ENCODE results near the gene FAM90A26.
A peak's percentile ranks its signal among the peaks of the same experiment; 100 is the strongest.
"Not testable (repeated sequence)": the region's sequence is repeated elsewhere in the genome, so short reads cannot be mapped to it uniquely, and the experiment has no call there.

FAM90A26 gene, protein sequence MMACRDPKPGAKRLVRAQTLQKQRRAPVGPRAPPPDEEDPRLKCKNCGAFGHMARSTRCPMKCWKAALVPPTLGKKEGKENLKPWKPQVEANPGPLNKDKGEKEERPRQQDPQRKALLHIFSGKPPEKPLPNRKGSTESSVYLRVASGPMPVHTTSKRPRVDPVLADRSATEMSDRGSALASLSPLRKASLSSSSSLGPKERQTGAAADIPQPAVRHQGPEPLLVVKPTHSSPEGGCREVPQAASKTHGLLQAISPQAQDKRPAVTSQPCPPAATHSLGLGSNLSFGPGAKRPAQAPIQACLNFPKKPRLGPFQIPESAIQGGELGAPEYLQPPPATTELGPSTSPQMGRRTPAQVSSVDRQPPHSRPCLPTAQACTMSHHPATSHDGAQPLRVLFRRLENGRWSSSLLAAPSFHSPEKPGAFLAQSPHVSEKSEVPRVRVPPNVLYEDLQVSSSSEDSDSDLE

DNA sequence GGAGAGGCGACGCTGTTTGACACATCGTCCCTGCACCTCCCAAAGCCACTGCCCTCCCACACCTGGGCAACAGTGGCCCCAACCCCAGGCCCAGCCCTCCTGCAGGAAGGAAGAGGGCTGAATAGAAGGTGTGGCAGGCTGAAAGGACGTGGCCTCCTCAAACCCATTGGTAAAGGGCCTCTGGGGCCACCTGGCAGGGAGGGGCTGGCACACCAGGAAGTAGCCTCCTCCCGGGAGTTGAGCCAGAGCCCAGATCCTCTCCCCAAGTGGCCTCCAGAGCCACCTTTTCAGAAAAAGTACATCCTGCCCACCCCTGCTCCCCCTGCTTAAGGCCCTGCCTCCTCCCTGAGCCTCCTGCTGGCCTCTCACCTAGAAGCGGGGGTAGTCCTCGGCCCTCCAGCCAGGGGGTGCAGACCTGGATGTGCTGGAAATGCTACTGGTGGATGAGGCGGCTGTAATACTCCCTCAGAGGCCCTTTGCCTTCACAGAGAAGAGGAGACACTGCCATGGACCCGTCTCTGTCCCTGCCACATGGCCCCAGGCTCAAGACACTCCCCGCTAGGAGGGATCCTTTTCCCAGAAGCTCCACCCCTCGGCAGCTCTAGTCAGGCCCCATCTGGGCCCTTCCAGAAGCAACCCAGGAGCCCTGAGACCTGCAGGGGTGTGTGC is at the start of gene FAM90A26:
FAM90A26 (plus strand) TSS at position 619 of the 669 bp plus-strand sequence. CDS start 2,764 bp downstream, outside the sequence.
- not testable (repeated sequence) for DNase-seq (ENCODE audit: low spot score)

DNA sequence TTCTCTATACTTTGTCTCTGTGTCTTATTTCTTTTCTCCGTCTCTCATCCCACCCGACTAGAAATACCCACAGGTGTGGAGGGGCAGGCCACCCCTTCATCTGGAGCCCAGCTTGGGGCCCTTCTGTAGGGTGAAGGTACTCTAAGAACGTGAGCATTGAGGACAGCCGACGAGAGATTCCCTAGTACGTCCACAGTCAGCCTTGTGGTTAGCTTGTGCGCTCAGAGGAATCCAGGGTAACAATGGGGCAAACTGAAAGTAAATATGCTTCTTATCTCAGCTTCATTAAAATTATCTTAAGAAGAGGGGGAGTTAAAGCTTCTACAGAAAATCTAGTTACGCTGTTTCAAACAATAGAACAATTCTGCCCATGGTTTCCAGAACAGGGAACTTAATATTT is 47.5 kb upstream of the FAM90A26 start:
- DNase-seq (ENCODE audit: low spot score) = not testable (repeated sequence)

DNA sequence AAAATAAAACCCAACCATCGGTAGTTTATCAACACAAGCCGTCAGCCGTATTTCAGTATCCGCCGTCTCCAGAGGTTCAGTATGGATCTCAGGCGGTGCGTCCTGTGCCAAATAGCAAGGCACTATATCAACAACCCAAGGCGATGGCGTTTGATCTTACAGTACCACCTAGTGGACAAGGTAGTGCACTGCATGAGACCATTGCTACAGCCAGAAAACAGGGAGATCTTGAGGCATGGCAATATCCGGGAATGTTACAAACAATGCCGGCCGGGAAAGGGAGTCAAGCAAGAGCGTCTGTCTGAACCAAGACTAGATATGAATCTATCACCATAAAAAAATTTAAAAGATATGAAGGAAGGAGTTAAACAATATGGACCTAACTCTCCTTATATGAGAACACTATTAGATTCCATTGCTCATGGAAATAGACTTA is 46.6 kb upstream of the FAM90A26 start:
- TF ChIP-seq, protein P1, sequence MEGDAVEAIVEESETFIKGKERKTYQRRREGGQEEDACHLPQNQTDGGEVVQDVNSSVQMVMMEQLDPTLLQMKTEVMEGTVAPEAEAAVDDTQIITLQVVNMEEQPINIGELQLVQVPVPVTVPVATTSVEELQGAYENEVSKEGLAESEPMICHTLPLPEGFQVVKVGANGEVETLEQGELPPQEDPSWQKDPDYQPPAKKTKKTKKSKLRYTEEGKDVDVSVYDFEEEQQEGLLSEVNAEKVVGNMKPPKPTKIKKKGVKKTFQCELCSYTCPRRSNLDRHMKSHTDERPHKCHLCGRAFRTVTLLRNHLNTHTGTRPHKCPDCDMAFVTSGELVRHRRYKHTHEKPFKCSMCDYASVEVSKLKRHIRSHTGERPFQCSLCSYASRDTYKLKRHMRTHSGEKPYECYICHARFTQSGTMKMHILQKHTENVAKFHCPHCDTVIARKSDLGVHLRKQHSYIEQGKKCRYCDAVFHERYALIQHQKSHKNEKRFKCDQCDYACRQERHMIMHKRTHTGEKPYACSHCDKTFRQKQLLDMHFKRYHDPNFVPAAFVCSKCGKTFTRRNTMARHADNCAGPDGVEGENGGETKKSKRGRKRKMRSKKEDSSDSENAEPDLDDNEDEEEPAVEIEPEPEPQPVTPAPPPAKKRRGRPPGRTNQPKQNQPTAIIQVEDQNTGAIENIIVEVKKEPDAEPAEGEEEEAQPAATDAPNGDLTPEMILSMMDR (IDR thresholded peaks at IDR 0.05; ENCODE audit: extremely low read depth, missing control alignments) = peak; percentile 39
- DNase-seq (ENCODE audit: low spot score) = not testable (repeated sequence)

DNA sequence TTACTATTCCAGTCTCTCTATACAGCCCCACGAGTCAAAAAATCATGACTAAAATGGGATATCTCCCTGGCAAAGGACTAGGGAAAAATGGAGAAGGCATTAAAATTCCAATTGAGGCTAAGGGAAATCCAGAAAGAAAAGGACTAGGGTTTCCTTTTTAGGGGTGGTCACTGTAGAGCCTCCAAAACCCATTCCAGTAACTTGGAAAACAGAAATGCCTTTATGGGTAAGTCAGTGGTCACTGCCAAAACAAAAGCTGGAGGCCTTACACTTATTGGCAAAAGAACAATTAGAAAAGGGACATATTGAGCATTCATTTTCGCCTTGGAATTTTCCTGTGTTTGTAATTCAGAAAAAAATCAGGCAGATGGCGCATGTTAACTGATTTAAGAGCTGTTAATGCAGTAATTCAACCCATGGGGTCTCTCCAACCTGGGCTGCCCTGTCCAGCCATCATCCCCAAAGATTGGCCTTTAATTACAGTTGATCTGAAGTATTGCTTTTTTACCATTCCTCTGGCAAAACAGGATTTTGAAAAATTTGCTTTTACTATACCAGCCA is 44.5 kb upstream of the FAM90A26 start:
- not testable (repeated sequence) for DNase-seq (ENCODE audit: low spot score)

DNA sequence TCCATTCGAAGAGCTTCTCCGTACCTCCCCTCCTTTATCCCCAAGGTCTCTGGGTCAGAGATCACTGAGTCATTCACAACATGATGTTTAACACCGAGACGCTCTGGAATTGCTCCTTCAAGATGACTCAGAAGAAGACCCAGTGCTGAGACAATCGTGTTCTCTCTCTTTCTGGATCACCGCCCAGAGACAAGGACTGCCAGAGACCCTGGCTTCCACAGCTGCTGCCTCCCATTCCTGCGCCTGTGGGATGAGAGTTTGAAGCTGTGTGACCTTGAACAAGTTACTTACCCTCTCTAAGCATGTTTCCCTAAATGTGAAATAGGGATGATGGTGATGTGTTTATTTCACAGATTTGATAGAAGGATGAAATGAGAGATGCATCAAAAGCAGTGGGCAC is 38.8 kb upstream of the FAM90A26 start:
- not testable (repeated sequence) for DNase-seq (ENCODE audit: low spot score)

DNA sequence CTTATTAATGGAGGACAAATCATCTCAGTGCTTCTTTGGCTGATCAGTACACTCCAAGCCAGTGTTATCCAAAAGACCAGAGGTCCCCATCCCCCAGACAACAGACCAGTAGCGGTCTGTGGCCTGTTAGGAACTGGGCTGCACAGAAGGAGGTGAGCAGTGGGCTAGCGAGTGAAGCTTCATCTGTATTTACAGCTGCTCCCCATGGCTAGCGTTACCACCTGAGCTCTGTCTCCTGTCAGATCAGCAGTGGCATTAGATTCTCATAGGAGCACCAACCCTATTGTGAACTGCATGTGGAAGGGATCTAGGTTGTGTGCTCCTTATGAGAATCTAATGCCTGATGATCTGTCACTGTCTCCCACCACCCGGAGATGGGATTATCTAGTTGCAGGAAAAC is 37.4 kb upstream of the FAM90A26 start:
- DNase-seq (ENCODE audit: low spot score) = not testable (repeated sequence)

DNA sequence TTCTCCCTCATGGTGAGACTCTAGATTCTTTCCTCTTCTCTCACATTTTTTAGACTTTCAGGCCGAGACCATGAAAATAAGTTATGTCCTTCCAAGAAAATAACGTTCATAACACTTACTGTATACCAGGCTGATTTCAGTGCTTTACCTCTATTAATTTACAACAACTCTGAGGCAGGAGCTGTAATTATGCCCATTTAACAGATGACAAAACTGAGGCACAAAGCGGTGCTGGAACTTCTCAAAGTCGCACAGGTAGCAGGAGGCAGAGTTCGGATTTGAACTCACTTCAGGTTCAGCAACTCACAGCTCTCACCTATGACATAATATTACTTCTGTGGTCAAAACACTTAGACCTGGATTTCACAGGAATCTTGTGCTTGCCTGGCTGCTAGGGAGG is 36.2 kb upstream of the FAM90A26 start:
- not testable (repeated sequence) for DNase-seq (ENCODE audit: low spot score)

DNA sequence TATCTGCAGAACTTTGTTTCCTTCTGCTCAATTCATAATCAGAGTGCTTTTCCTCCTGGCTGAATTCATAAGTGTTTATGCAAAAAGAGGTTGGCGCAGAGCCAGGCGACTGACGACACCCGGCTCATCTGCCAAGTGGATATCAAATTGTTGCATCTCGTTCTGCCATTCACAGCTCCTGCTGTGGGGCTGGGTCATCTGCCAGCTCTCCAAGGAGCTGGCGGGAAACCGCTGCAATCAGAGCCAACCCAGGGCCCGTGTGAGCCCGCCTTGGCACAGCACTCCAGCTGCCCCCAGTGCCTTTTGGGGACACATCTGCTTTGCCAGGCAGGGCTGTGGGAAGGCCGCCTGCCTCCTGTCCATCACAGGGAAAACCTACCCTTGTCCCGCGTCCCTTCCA is 35.7 kb upstream of the FAM90A26 start:
- not testable (repeated sequence) for DNase-seq (ENCODE audit: low spot score)

DNA sequence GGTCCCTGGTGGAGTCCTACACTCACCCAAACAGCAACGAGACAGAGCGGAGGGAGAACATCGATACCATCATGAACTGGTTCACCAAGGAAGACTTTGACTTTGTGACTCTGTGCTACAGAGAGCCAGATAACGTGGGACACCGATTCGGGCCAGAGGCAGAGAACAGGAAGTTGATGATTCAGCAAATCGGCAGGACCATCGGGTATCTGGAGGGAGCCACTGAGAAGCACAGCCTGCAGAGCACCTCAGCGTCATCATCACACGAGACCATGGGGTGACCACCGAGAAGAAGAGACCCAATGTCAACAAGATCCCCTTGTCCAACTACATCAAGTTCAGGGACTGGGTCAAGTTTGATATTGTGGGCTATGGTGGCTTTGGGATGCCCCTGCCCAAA is 29.2 kb upstream of the FAM90A26 start:
- not testable (repeated sequence) for DNase-seq (ENCODE audit: low spot score)

DNA sequence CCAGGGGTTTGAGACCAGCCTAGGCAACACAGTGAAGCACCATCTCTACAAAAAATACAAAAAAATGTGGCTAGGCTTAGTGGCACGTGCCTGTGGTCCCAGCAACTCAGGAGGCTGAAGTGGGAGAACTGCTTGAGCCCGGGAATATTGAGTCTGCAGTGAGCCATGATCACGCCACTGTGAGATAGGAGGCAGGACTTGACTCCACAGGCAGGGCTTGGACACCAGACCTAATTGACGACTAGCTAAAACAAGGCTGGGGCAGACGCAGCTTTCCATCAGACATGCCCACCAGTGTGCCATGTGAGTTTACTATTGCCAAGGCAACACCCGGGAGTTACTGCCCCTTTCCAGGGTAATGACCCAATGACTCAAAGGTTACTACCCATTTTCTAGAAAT is 27.4 kb upstream of the FAM90A26 start:
- not testable (repeated sequence) for DNase-seq (ENCODE audit: low spot score)

DNA sequence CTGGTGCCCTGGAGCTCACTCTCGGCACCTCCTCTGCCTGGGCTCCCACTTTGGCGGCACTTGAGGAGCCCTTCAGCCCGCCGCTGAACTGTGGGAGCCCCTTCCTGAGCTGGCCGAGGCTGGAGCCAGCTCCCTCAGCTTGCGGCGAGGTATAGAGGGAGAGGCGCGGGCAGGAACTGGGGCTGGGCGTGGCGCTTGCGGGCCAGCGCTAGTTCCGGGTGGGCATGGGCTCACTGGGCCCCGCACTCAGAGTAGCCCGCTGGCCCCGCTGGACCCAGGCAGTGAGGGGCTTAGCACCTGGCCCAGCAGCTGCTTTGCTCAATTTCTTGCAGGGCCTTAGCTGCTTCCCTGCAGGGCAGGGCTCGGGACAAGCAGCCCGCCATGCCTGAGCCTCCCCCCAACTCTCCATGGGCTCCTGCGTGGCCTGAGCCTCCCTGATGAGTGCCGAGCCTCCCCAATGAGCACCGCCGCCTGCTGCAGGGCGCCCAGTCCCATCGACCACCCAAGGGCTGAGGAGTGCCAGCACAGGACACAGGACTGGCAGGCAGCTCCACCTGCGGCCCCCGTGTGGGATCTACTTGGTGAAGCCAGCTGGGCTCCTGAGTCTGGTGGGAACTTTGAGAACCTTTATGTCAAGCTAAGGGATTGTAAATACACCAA is 26.7 kb upstream of the FAM90A26 start:
- TF ChIP-seq, protein P1 (IDR thresholded peaks at IDR 0.05; ENCODE audit: extremely low read depth, missing control alignments) = no peak
- no peak for DNase-seq (ENCODE audit: low spot score)

DNA sequence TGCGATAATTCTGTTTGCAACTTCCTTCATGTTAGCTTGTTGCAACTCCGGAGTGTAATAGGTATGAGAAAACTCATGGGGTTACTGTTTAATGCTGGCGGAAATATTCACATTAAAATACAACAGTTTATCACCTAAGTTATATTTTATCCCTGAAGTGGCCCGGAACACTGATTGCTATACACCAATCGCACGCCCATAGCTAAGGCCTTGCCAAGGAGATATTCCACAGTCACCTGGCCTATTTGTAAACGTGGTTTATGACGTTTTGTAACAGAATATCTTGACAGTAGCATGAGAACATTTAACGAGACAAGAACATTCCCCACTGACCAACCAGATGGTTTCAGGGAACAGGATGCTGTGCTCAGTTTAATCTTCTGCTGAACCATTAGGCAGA is 23.2 kb upstream of the FAM90A26 start:
- TF ChIP-seq, protein P1 (IDR thresholded peaks at IDR 0.05; ENCODE audit: extremely low read depth, missing control alignments) = no peak
- no peak for DNase-seq (ENCODE audit: low spot score)

DNA sequence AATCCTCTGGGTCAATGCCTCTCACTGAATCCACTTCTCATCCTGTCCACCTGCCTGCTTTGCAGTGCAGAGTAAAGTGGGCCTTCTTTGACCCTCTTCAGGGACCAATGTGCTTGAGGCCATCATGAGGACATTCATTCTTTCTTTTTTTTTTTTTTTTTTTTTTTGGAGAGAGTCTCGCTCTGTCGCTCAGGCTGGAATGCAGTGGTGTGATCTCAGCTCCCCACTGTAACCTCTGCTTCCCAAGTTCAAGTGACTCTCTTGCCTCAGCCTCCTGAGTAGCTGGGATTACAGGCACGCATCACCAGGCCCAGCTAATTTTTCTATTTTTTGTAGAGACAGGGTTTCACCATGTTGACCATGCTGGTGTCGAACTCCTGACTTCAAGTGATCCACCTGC is 22.8 kb upstream of the FAM90A26 start:
- not testable (repeated sequence) for DNase-seq (ENCODE audit: low spot score)

DNA sequence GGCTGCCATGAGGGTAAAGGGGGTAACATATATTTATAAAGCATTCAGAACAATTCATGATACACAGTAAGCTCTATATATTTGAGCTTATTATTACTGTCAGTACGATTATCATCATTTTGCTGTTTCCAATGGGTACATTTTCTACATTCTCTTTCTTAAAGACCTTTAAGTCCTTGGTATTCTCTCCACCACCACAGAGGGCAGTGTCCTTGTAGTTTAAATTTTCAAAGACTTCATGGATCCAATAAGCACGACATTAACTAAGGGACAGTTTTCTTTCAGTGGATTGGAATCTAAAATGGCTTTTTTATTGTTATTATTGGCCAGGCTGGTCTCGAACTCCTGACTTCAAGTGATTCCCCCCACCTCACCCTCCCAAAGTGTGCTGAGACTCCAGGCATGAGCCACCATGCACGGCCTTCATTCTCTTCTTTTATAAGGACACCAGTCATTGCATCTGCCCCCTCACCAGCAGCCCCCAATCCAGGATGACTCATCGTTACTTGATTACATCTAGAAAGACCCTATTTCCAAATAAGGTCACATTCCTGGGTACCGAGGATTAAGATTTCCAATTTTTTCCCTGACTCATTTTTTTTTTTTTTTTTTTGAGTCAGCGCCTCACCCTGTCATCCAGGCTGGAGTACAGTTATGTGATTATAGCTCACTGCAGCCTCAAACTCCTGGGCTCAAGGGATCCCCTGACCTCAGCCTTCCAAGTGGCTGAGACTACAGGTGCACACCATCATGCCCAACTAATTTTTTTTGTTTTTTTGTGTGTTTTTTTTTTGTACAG is 21.4 kb upstream of the FAM90A26 start:
- not testable (repeated sequence) for DNase-seq (ENCODE audit: low spot score)

DNA sequence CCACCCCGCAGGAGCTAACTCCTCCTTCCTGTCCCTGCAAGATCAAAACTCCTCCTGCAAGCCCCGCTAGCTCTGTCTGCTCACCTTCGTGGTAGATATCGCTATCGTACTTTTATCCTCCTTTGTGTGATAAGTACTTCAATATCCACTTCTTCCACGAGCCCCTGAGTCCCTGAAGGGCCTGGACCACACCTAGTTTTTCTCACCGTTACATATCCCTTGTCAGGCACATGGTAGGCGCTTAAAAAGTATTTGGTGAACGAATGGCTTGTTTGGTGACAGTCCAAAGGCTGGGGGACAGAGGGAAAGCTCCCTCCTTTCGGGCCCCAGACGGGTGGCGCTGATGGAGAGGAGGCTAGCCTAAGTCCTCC is 18.4 kb upstream of the FAM90A26 start:
- not testable (repeated sequence) for DNase-seq (ENCODE audit: low spot score)

Data from GM20000 (cell line).